GM21528 (cell line): ENCODE measurements around the gene NDUFB2.
"Not testable (repeated sequence)": the region's sequence is repeated elsewhere in the genome, so short reads cannot be mapped to it uniquely, and the experiment has no call there.

Experiments
- ATAC-seq: cut with Tn5 transposase; IDR thresholded peaks from one replicate; pipeline ENCODE4 v1.9.1; 2021; ENCODE audit warnings: mild to moderate bottlenecking, moderate library complexity; ENCODE audit not compliant: unreplicated experiment, low FRiP score

The NDUFB2 gene

DNA sequence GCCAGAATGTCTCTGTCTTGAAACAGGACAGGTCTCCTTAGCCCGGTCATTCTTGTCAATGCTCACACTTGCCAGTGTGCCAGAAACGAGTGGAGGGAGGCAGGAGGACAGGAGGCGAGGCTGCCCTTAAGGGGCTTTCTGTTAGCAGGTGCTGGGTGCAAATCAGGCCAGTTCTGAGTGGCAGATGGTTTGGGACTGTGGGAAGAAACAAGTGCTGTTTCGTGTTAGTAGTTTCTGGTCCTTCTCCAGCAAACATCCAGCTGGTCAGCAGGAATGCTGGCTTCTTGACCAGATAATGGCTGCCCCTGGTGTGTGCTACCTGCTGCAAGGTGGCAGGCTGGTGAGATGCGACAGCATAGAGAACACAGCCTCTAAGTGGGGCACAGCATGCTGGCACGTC is 8.2 kb upstream of the NDUFB2 start:
- ATAC-seq = no peak

DNA sequence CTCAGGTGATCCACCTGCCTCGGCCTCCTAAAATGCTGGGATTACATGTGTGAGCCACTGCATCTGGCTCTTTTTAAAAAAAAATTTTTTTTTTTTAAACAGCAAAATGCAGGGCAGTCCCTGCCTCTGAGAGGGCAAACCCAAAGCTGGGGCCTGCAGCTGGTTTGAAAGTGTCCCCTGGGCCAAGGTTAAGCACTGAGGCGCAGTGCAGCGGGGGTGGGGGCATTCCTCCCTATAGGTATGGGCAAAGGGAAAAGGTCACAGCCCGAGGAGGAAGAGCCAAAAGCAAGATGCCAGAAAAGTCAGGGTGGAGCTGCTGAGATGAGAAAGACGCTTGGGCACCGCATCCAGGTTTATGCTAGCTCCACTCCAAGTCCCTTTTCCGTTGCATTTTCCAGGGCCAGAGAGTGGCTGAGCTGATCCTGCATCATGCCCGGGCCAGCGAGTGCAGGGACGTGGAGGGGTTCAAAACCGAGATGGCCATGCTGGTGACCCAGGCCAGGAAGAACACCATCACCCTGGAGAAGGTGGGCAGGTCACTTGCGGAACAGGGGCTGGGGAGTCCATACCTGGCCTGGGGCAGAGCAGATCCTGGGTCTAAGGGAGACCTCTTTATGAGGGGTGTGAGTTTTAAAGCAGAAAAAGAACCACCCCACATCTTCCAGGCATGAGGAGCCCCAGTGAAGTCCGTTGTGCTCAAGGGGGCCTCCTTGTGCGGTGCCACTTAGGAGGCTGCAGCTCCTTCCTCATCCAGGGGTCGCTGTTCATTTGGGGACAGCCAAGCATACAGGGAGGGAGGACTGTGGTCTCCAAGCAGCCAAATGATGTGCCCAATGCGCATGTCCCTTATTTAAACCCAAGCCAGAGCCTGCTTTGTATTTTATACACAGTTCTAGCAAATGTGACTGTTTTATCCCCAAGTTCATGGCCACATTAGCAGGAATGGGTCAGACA is 7.0 kb upstream of the NDUFB2 start:
- no peak for ATAC-seq

GRCh38 chr7:140691376-140692045 is 5.0 kb upstream of the NDUFB2 start:
- ATAC-seq = no peak

GRCh38 chr7:140693849-140694248 is 2.7 kb upstream of the NDUFB2 start:
- ATAC-seq = not testable (repeated sequence)

GRCh38 chr7:140694592-140694991 is 1.9 kb upstream of the NDUFB2 start:
- ATAC-seq = no peak

- no peak for ATAC-seq
Measured at GRCh38 chr7:140695381-140695780, 1.1 kb upstream of the NDUFB2 start.

GRCh38 chr7:140696024-140696679 is 356 bp upstream of the NDUFB2 start:
- peak; percentile 4 for ATAC-seq

- ATAC-seq = no peak
Measured at GRCh38 chr7:140697447-140698143, 1.1 kb downstream of the NDUFB2 start.

GRCh38 chr7:140698477-140698876 is 2.0 kb downstream of the NDUFB2 start:
- no peak for ATAC-seq

- ATAC-seq = no peak
Measured at GRCh38 chr7:140702774-140703173, 6.3 kb downstream of the NDUFB2 start.

GRCh38 chr7:140704205-140704604 is 7.7 kb downstream of the NDUFB2 start:
- ATAC-seq = no peak

DNA sequence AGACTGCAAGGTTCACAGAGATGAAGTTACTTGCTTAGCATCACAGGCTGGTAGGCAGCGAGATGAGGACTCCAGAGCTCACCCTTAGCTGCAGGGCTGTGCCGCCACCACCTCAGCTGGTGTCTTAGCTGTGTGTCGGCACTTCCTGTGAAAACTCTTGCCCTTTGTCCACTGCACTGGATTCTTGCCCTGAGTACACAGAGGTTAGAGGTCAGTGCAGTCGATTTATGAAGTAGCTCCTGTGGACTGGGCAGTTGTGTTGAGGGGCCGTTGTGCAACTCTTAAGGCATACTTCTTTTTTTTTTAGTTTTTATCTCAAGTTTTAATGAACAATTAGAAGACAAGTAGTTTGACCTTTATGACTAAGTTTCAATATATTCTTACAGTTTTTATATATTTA is 10.6 kb downstream of the NDUFB2 start:
- no peak for ATAC-seq

- ATAC-seq = not testable (repeated sequence)
Measured at GRCh38 chr7:140708764-140709163, 12.3 kb downstream of the NDUFB2 start.

DNA sequence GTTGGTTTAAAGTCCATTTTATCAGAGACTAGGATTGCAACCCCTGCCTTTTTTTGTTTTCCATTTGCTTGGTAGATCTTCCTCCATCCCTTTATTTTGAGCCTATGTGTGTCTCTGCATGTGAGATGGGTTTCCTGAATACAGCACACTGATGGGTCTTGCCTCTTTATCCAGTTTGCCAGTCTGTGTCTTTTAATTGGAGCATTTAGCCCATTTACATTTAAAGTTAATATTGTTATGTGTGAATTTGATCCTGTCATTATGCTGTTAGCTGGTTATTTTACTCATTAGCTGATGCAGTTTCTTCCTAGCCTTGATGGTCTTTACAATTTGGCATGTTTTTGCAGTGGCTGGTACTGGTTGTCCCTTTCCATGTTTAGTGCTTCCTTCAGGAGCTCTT is 15.9 kb downstream of the NDUFB2 start:
- not testable (repeated sequence) for ATAC-seq

DNA sequence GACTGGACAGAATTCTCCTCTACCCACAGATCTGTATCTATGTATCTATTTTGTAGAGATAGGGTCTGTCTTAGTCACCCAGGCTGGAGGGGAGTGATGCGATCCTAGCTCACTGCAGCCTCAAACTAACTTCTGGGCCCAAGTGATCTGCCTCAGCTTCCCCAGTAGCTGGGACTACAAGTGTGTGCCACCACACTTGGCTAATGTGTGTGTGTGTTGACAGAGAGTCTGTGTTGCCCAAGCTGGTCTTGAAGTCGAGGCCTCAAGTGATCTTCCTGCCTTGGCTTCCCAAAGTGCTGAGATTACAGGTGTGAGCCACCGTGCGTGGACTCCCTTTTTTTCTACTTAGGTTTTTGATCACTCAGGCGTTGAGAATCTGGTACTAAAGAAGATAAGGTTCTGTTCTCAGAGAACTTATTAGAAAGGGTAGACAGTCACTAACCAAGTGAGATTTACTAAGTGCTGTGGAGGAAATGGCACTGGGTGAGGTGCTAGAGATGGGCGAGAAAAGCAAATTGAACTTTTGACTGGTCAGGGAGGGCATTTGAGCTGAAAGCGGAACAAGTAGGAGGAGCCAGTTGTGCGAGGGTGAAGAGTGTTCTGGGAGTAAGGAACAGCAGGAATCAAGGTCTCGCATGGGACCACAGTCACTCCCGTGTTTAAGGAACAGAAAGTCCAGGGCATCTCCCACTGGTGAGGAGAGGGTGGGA is 18.0 kb downstream of the NDUFB2 start:
- no peak for ATAC-seq

DNA sequence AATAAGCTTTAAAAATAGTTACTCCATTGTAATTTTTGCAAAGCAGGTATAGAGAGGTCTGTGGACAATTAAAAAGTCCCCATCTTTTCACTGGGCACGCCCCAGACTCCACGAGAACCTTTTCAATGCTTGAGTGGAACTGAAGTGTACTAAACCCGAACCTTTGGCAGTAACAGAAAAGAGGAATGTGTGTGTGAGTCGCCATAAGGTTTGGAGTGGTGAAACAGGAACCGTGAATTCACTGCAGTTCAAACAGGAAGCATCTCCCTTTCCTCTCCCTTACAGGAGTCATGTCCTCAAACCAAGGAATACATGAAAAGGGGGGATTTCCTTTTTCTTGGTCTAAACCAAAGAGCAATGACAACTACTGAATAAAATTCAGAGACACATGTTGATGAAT is 23.2 kb downstream of the NDUFB2 start:
- ATAC-seq = no peak

GRCh38 chr7:140722254-140722653 is 25.7 kb downstream of the NDUFB2 start:
- no peak for ATAC-seq

- ATAC-seq = no peak
Measured at GRCh38 chr7:140723006-140723405, 26.5 kb downstream of the NDUFB2 start.

DNA sequence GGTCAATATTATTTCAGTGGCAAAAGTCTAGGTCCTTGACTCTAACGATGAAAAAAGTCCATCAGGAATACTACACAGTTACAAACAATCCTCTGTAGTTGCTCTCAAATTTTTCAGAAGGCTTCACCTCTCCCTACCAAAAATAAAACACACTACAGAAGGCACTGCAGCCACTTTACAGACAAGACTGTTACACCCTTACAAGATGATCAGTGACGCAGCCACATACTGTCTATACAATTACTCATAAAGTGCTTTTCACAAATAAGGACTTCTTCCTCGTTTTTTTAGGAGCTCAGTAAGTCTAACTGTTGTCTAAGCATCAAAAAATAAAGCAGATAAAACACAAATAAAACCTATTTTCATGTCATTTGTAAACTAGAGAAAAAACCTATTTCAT is 27.1 kb downstream of the NDUFB2 start:
- no peak for ATAC-seq

- no peak for ATAC-seq
Measured at GRCh38 chr7:140724706-140725105, 28.2 kb downstream of the NDUFB2 start.
